ENCODE measurements around the gene PLPPR1. TPM values are rescaled to one million over a fixed set of nuclear protein-coding genes. Genes with fewer than 3 reads are reported as not detected.

Gene PLPPR1
- total RNA-seq, 4 donors from 2014 or later, result 0.27 to 0.42 TPM; not detected in 2

GRCh38 chr9:101246691-101247090 is 218.2 kb downstream of the PLPPR1 start:
- no peak for TF ChIP-seq POLR2AphosphoS5 (IDR thresholded peaks at IDR 0.05)
- TF ChIP-seq POLR2A (IDR thresholded peaks at IDR 0.05), result no peak
- TF ChIP-seq EP300 (IDR thresholded peaks at IDR 0.05), result no peak
- no peak for TF ChIP-seq CTCF (IDR thresholded peaks at IDR 0.05)
- Histone ChIP-seq H3K4me1 (no peaks in the 10 kb centered on the region), H3K4me3 (no peak overlapping the region), H3K36me3 (no peaks in the 10 kb centered on the region), H3K27me3 (no peaks in the 10 kb centered on the region), H3K9me3 (no peaks in the 10 kb centered on the region), H3K27ac (no peak overlapping the region)
- no peak for ATAC-seq
- WGBS, 2 donors (ENCODE audit: low coverage in 1 of 2), result 0 to 62% methylated on average over 1 of the region's 1 CpG

- H3K36me3 ChIP-seq, result no peaks in the 10 kb centered on the region
- no peak for ATAC-seq
- WGBS, 2 donors (ENCODE audit: low coverage in 1 of 2), result 73 to 86% methylated on average over 2 of the region's 2 CpGs
- H3K9me3 ChIP-seq, result no peaks in the 10 kb centered on the region
- H3K4me1 ChIP-seq, result no peaks in the 10 kb centered on the region
- no peak overlapping the region for H3K27ac ChIP-seq
- TF ChIP-seq EP300 (IDR thresholded peaks at IDR 0.05), result no peak
- no peak for TF ChIP-seq CTCF (IDR thresholded peaks at IDR 0.05)
- no peak for TF ChIP-seq POLR2A (IDR thresholded peaks at IDR 0.05)
- no peak for TF ChIP-seq POLR2AphosphoS5 (IDR thresholded peaks at IDR 0.05)
- H3K4me3 ChIP-seq, result no peak overlapping the region
- H3K27me3 ChIP-seq, result no peaks in the 10 kb centered on the region
Observed at GRCh38 chr9:101247297-101247696, 218.8 kb downstream of the PLPPR1 start.

GRCh38 chr9:101254733-101255433 is 226.4 kb downstream of the PLPPR1 start:
- 60 to 79% methylated on average over 1 of the region's 1 CpG for WGBS, 2 donors (ENCODE audit: low coverage in 1 of 2)

GRCh38 chr9:101264727-101265126 is 236.2 kb downstream of the PLPPR1 start:
- ATAC-seq, result no peak
- no peak for TF ChIP-seq CTCF (IDR thresholded peaks at IDR 0.05)
- TF ChIP-seq POLR2AphosphoS5 (IDR thresholded peaks at IDR 0.05), result no peak
- no peak for TF ChIP-seq EP300 (IDR thresholded peaks at IDR 0.05)
- no peak for TF ChIP-seq POLR2A (IDR thresholded peaks at IDR 0.05)
- Histone ChIP-seq H3K9me3 (no peaks in the 10 kb centered on the region), H3K4me3 (no peak overlapping the region), H3K36me3 (no peaks in the 10 kb centered on the region), H3K27ac (no peak overlapping the region), H3K4me1 (no peaks in the 10 kb centered on the region), H3K27me3 (no peaks in the 10 kb centered on the region)

More at GRCh38 chr9:101254733-101255433, 226.4 kb downstream of the PLPPR1 start:
- Histone ChIP-seq H3K4me1 (no peaks in the 10 kb centered on the region), H3K9me3 (no peaks in the 10 kb centered on the region), H3K27ac (no peak overlapping the region), H3K4me3 (no peak overlapping the region), H3K27me3 (no peaks in the 10 kb centered on the region), H3K36me3 (no peaks in the 10 kb centered on the region)
- ATAC-seq, result no peak
- no peak for TF ChIP-seq CTCF (IDR thresholded peaks at IDR 0.05)
- no peak for TF ChIP-seq EP300 (IDR thresholded peaks at IDR 0.05)
- TF ChIP-seq POLR2A (IDR thresholded peaks at IDR 0.05), result no peak
- no peak for TF ChIP-seq POLR2AphosphoS5 (IDR thresholded peaks at IDR 0.05)

GRCh38 chr9:101265261-101265660 is 236.7 kb downstream of the PLPPR1 start:
- Histone ChIP-seq H3K4me1 (no peaks in the 10 kb centered on the region), H3K27ac (no peak overlapping the region), H3K4me3 (no peak overlapping the region), H3K9me3 (no peaks in the 10 kb centered on the region), H3K27me3 (no peaks in the 10 kb centered on the region), H3K36me3 (no peaks in the 10 kb centered on the region)
- ATAC-seq, result no peak
- no peak for TF ChIP-seq POLR2A (IDR thresholded peaks at IDR 0.05)
- no peak for TF ChIP-seq POLR2AphosphoS5 (IDR thresholded peaks at IDR 0.05)
- no peak for TF ChIP-seq EP300 (IDR thresholded peaks at IDR 0.05)
- TF ChIP-seq CTCF (IDR thresholded peaks at IDR 0.05), result no peak

Measured in gastroesophageal sphincter (tissue), 4 donors.